GM19099 (cell line): ENCODE measurements around the gene TXNRD2.

Experiments
- POLR2A ChIP-seq: IDR thresholded peaks from 3 replicates; pipeline ENCODE4 v1.6.1; 2011; ENCODE audit warnings: low read depth; ENCODE audit not compliant: insufficient read length; ENCODE audit errors: extremely low read depth

Gene TXNRD2

GRCh38 chr22:19843107-19843856, 98.3 kb downstream of the TXNRD2 start:
- no peak for TF ChIP-seq POLR2A

DNA sequence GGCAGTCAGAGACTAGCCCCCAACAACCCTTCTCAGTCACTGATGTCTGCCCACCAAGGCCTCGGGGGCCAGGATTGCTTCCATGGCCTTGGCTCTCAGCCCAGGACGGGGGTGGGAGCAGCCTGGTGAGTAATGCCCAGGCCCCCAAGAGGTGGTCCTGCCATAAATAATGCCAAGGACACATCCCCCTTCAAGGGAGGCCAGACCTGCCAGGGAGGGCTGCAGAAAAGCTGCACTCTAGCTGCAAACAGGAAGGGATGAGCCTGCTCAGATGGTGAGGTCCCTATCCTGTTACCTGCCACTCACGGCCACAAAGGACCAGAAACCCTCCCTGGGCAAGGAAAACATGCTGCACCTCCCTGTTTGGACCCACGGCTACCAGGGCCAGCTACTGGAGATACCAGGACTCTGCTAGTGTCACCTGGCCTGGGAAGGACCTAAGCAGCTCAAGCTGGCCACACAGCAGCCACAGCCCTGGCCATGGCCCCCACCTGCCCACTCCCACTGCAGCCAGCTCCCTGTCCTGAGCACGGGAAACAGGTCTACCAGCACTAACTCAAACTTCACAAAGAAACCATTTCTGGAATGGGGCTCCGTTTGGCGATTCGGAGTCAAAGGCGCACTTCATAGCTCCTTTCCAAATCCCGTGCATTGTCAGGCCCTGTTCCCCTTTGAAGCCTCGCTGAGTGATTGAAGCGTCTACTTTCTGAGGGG, 99.1 kb downstream of the TXNRD2 start:
- no peak for TF ChIP-seq POLR2A

GRCh38 chr22:19841641-19842392, 99.8 kb downstream of the TXNRD2 start:
- no peak for TF ChIP-seq POLR2A

DNA sequence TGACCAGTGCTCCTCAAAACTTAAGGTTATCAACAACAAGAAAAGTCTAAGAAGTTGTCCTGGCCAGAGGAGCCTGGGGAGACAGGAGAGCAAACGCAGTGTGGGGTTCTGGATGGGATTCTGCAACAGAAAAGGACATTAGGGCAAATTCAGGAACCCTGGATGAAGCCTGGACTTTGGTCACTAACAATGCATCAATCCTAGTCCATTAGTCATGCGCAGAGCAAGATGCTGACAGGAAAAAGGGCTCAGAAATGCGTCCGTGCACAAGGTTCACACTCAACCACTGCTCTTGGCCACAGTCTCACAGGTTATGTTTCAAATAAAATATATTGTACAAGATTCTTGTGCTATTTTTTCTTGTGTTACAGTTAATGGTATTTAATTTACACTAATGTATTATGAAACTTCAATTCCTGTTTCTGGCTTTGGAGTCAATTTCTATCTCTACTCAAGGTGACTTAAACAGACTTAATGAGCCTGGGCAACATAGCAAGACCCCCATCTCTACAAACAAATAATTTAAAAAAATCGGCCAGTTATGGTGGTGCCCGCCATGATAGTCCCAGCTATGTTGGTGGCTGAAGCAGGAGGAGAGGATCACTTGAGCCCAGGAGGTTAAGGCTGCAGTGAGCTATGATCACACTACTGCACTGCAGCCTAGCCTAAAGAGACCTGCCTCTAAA, 100.5 kb downstream of the TXNRD2 start:
- no peak for TF ChIP-seq POLR2A

GRCh38 chr22:19840059-19840458, 101.6 kb downstream of the TXNRD2 start:
- TF ChIP-seq POLR2A = no peak

GRCh38 chr22:19837915-19838314, 103.7 kb downstream of the TXNRD2 start:
- TF ChIP-seq POLR2A = no peak

DNA sequence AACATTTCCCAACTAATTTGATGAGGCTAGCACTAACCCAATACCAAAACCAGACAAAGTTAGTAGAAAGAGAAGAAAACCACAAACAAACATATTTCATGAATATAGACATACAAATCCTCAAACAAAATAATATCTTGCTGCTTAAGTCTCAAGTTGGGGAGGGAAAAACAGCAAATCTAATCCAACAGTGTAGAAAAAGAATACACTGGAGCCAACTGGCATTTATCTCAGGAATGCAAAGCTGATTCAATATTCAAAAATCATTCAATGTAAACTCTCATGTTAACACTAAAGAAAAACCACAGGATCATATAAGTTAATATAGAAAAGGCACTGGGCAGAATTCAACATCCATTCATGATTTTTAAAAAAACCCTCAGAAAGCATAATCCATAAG, 105.1 kb downstream of the TXNRD2 start:
- no peak for TF ChIP-seq POLR2A

- no peak for TF ChIP-seq POLR2A
Measured at GRCh38 chr22:19834599-19834998, 107.0 kb downstream of the TXNRD2 start.

DNA sequence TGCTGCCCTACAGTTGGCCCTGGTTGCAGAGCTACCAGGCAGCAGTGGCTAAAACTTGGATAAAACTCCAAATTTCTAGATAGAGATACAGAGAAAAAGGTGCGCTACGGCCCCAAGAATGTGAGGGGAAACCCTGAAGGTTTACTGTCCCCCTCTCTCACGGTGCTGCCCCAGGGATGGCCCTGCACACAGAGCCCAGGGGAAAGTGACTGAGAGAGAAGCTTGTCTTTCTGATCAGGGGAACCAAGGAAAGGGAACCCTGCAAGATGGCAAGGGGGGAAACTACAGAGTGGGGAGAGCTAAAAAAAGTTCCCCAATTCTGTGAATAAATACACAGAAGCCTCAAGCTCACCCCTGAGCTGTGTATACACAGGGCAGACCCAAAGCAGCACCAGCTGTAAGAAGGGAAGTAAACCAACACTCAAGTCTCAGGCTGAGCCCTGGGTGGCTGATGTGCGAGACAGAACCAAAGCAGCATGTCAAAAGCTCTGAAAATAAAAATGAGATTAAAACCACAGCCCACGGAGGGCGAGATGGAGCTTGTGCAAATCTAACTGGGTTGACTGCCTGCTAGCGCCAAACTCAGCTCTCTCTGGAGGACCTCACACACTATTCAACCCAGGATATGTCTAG, 109.0 kb downstream of the TXNRD2 start:
- TF ChIP-seq POLR2A = no peak

- no peak for TF ChIP-seq POLR2A
Measured at GRCh38 chr22:19831016-19831415, 110.6 kb downstream of the TXNRD2 start.

DNA sequence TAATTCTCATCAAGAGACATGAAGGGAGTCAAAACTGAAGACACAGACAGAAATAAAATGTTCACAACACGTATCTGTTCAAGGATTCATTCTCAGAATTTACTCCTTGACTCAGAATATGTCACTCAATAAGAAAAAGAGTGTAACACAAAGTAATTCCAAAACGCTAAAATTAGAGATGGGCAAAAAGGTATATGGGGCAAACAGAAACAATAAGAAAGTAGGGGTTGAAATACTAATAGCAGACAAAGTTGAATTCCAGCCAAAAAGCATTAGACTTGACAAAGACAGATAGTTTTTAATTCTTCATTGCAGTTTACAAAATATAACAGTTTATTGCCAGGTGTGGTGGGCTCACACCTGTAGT, 113.6 kb downstream of the TXNRD2 start:
- no peak for TF ChIP-seq POLR2A

GRCh38 chr22:19827341-19828034, 114.1 kb downstream of the TXNRD2 start:
- no peak for TF ChIP-seq POLR2A

DNA sequence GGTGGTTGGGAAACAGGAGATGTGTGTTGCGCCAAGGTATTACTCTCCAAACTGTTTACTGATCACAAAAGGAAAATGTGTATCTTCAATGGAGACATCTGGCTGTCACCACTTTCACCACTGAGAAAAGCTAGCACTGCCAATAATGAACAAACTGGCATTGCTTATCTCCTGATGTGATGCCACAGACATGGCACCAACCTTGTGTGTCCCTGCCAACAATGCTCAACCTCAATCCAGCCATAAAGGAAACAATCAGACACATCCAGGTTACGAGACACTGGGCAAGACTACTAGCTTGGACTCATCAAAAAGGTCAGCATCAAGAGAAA, 115.0 kb downstream of the TXNRD2 start:
- TF ChIP-seq POLR2A = no peak

DNA sequence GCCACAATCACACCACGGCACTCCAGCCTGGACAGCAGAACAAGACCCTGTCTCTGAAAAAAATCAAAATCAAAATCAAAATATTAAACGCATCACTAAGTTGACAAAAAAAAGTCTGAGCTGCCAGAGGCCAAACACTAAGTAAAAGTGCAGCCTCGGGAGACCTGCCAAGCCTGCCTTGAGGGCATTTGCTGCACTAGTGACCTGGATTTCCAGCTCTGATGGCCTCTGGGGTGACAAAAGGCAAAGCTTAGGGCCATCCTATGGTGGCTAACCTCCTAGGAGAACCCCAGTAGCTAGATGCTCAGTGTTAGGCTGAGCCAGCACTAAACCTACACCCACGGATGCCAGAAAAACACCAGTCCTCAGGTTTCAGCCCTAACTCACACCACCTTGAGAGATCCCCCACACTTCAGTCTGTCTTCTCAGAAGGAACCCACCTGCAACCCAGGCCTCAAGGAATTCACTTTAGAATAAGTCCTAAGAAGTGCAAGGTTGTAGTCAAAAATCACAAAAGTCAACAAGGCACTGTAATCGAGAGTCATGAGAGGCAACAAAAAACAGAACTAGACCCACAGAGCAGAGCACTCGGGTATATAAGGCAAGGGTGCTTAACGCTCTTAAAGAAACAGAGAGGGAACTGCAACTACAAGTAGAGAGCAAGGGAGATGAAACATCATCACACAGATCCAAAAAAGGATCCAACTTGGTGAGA, 115.6 kb downstream of the TXNRD2 start:
- no peak for TF ChIP-seq POLR2A
